CD8-positive, alpha-beta memory T cell (primary cell): Measurements from ENCODE around the gene SAMD13. TPM values are rescaled to one million over a fixed set of nuclear protein-coding genes. Genes with fewer than 3 reads are reported as not detected.
A peak's percentile ranks its signal among the peaks of the same experiment; 100 is the strongest.

Source experiments
- CTCF ChIA-PET: fragments of 350-600 bp; sonication (Branson Sonifier 250); formaldehyde crosslinking; loops from one replicate; lab custom pipeline; 2021; ENCODE audit warnings: antibody characterized with exemption; lab: Charles Lee
- POLR2A ChIA-PET: fragments of 350-600 bp; sonication (Branson Sonifier 250); formaldehyde crosslinking; loops from one replicate; lab custom pipeline; 2021; ENCODE audit warnings: antibody characterized with exemption; lab: Charles Lee
- DNase-seq, 5 donors: peaks; one replicate each; pipeline versions ENCODE4 v3.0.0 to v3.0.0-alpha.2; 2020 to 2022; ENCODE audit warnings: mixed read lengths in 1 of 5
- H3K27ac ChIP-seq: one replicate; pipeline ENCODE4 v1.7.0; 2013; ENCODE audit warnings: low read depth, mild to moderate bottlenecking, low read length, moderate library complexity
- H3K27me3 ChIP-seq: 2 replicates; pipeline ENCODE4 v1.7.0; 2013; ENCODE audit warnings: low read length, mild to moderate bottlenecking; ENCODE audit not compliant: insufficient read depth, poor library complexity, severe bottlenecking
- H3K36me3 ChIP-seq: 2 replicates; pipeline ENCODE4 v1.7.0; 2013; ENCODE audit warnings: mild to moderate bottlenecking, low read length, moderate library complexity; ENCODE audit not compliant: insufficient read depth
- H3K4me1 ChIP-seq: 2 replicates; pipeline ENCODE4 v1.7.0; 2013; ENCODE audit warnings: mild to moderate bottlenecking, low read length, moderate library complexity; ENCODE audit not compliant: insufficient read depth
- H3K4me3 ChIP-seq: 2 replicates; pipeline ENCODE4 v1.7.0; 2013; ENCODE audit warnings: mild to moderate bottlenecking, low read length
- H3K9me3 ChIP-seq: 2 replicates; pipeline ENCODE4 v1.7.0; 2013; ENCODE audit warnings: mild to moderate bottlenecking, low read length
- H3K27ac Mint-ChIP-seq, 8 donors: one replicate each; pipeline ENCODE4 v1.8.0; 2020 to 2021; ENCODE audit warnings: mixed read lengths in 8 of 8, mild to moderate bottlenecking in 6 of 8, inconsistent platforms in 3 of 8, moderate library complexity in 3 of 8
- H3K27me3 Mint-ChIP-seq, 2 donors: one replicate each; pipeline ENCODE4 v1.8.0; 2020 to 2021; ENCODE audit warnings: mixed read lengths in 2 of 2, mild to moderate bottlenecking in 1 of 2, moderate library complexity in 1 of 2
- H3K36me3 Mint-ChIP-seq, 3 donors: one replicate each; pipeline ENCODE4 v1.8.0; 2020 to 2021; ENCODE audit warnings: mixed read lengths in 3 of 3, inconsistent platforms in 1 of 3, mild to moderate bottlenecking in 1 of 3
- H3K4me1 Mint-ChIP-seq, 3 donors: one replicate each; pipeline ENCODE4 v1.8.0; 2020 to 2021; ENCODE audit warnings: mixed read lengths in 3 of 3, inconsistent platforms in 1 of 3, mild to moderate bottlenecking in 1 of 3
- H3K4me3 Mint-ChIP-seq, 7 donors: one replicate each; pipeline ENCODE4 v1.8.0; 2020 to 2021; ENCODE audit warnings: mixed read lengths in 7 of 7, mild to moderate bottlenecking in 6 of 7, moderate library complexity in 4 of 7, inconsistent platforms in 2 of 7
- H3K9me3 Mint-ChIP-seq, 5 donors: one replicate each; pipeline ENCODE4 v1.8.0; 2020 to 2022; ENCODE audit warnings: mixed read lengths in 5 of 5, mild to moderate bottlenecking in 3 of 5, moderate library complexity in 2 of 5, inconsistent platforms in 1 of 5
- polyA plus RNA-seq: library from polyadenylated mRNA; unstranded; fragments of 300-500 nt; fragmentation: Illumina TruSeq; gene quantifications from one replicate; pipeline ENCODE4 v1.2.3, GENCODE V29; 2021
- total RNA-seq, 2 experiments: library from RNA; stranded (reverse); gene quantifications; one replicate each; pipeline ENCODE4 v1.2.3, GENCODE V29; 2021

Gene SAMD13
- total and polyA plus RNA-seq, 3 experiments from 2014 or later = 0.35 to 0.48 (median 0.39) TPM

- ChIA-PET CTCF (no interaction called here), POLR2A (no interaction called here)
- H3K4me1 Mint-ChIP-seq = peaks cover under 1 to 2% (median 1%) of the 10 kb centered on the region in 3 donors
These were observed 69.4 kb downstream of the SAMD13 start for GRCh38 chr1:84370831-84371394.

GRCh38 chr1:84373436-84374141 is 72.1 kb downstream of the SAMD13 start:
- H3K4me1 ChIP-seq = no peaks in the 10 kb centered on the region
- CTCF ChIA-PET = no interaction called here
- POLR2A ChIA-PET = no interaction called here
- H3K4me1 Mint-ChIP-seq = no peaks in the 10 kb centered on the region
- H3K27ac ChIP-seq = no peak overlapping the region
- H3K36me3 Mint-ChIP-seq = no peaks in the 10 kb centered on the region
- no peaks in the 10 kb centered on the region for H3K27me3 Mint-ChIP-seq
- no peak overlapping the region for H3K4me3 Mint-ChIP-seq
- no peak for DNase-seq
- H3K27me3 ChIP-seq = no peaks in the 10 kb centered on the region
- no peaks in the 10 kb centered on the region for H3K9me3 ChIP-seq
- no peak overlapping the region for H3K4me3 ChIP-seq
- H3K27ac Mint-ChIP-seq = no peak overlapping the region
- H3K36me3 ChIP-seq = no peaks in the 10 kb centered on the region
- no peaks in the 10 kb centered on the region for H3K9me3 Mint-ChIP-seq

More at GRCh38 chr1:84370831-84371394, 69.4 kb downstream of the SAMD13 start:
- no peaks in the 10 kb centered on the region for H3K27me3 ChIP-seq
- Mint-ChIP-seq H3K27ac (peak overlapping the region in 1 of 8 donors; percentile 34), H3K36me3 (no peaks in the 10 kb centered on the region), H3K9me3 (no peaks in the 10 kb centered on the region), H3K4me3 (no peak overlapping the region), H3K27me3 (no peaks in the 10 kb centered on the region)
- H3K4me1 ChIP-seq = no peaks in the 10 kb centered on the region
- H3K36me3 ChIP-seq = no peaks in the 10 kb centered on the region
- no peak overlapping the region for H3K4me3 ChIP-seq
- no peak for DNase-seq
- no peaks in the 10 kb centered on the region for H3K9me3 ChIP-seq
- no peak overlapping the region for H3K27ac ChIP-seq

DNA sequence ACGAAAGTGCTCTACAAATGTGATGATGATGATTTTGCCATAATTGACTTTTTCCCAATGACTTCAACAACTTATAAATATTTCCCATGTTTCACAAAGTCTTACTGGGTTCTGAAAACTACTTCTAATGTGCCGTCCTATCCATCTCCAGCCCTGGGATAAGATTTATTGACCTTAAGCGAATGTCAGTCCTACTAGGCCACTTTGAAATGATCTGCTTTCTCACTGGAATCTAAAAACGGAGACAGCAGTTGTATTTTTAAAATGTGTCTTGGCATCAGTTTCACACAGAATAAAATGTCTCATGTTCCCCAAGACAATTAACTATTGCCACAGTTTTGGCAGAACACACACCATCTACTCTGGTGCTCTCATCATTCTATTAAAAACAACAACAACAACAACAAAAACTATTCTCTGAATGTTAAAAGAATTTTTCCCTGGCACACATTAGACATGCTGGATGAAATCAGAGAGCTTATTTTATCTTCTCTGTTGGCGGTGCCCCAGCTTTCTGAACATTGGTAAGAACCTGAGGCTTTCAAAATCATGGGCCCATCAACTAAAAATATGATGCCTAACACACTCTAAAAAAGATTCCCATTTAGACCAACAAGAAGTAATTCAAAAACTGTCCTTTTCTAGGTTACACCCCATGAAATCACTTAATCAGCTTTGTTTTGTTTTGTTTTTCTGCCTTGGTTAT is 73.6 kb downstream of the SAMD13 start:
- H3K36me3 ChIP-seq = no peaks in the 10 kb centered on the region
- Mint-ChIP-seq H3K9me3 (no peaks in the 10 kb centered on the region), H3K4me1 (no peaks in the 10 kb centered on the region), H3K36me3 (no peaks in the 10 kb centered on the region), H3K4me3 (no peak overlapping the region), H3K27me3 (no peaks in the 10 kb centered on the region), H3K27ac (no peak overlapping the region)
- H3K4me3 ChIP-seq = no peak overlapping the region
- no peaks in the 10 kb centered on the region for H3K4me1 ChIP-seq
- H3K9me3 ChIP-seq = no peaks in the 10 kb centered on the region
- ChIA-PET CTCF (no interaction called here), POLR2A (no interaction called here)
- H3K27me3 ChIP-seq = no peaks in the 10 kb centered on the region
- DNase-seq = no peak
- H3K27ac ChIP-seq = no peak overlapping the region

GRCh38 chr1:84376000-84376910 is 74.7 kb downstream of the SAMD13 start:
- POLR2A ChIA-PET = no interaction called here
- Histone ChIP-seq H3K36me3 (no peaks in the 10 kb centered on the region), H3K4me3 (no peak overlapping the region), H3K9me3 (no peaks in the 10 kb centered on the region), H3K27me3 (no peaks in the 10 kb centered on the region), H3K27ac (no peak overlapping the region), H3K4me1 (no peaks in the 10 kb centered on the region)
- Mint-ChIP-seq H3K4me3 (no peak overlapping the region), H3K9me3 (no peaks in the 10 kb centered on the region), H3K4me1 (no peaks in the 10 kb centered on the region), H3K27ac (no peak overlapping the region), H3K36me3 (no peaks in the 10 kb centered on the region), H3K27me3 (no peaks in the 10 kb centered on the region)
- CTCF ChIA-PET = interaction anchor here (0.9 kb wide), 1 partner anchor 21 kb away, joined by 3 read pairs; no protein-coding TSS in a partner anchor
- DNase-seq = no peak

GRCh38 chr1:84377480-84378095 is 76.1 kb downstream of the SAMD13 start:
- Mint-ChIP-seq H3K9me3 (no peaks in the 10 kb centered on the region), H3K36me3 (no peaks in the 10 kb centered on the region), H3K27ac (no peak overlapping the region), H3K4me3 (no peak overlapping the region), H3K27me3 (peaks cover 0 to 4% of the 10 kb centered on the region in 2 donors), H3K4me1 (no peaks in the 10 kb centered on the region)
- Histone ChIP-seq H3K9me3 (no peaks in the 10 kb centered on the region), H3K4me1 (no peaks in the 10 kb centered on the region), H3K27me3 (no peaks in the 10 kb centered on the region), H3K36me3 (no peaks in the 10 kb centered on the region), H3K4me3 (no peak overlapping the region), H3K27ac (no peak overlapping the region)
- CTCF ChIA-PET = interaction anchor here (1.3 kb wide), 1 partner anchor 13 kb away, joined by 5 read pairs; no protein-coding TSS in a partner anchor
- no peak for DNase-seq
- POLR2A ChIA-PET = no interaction called here

DNA sequence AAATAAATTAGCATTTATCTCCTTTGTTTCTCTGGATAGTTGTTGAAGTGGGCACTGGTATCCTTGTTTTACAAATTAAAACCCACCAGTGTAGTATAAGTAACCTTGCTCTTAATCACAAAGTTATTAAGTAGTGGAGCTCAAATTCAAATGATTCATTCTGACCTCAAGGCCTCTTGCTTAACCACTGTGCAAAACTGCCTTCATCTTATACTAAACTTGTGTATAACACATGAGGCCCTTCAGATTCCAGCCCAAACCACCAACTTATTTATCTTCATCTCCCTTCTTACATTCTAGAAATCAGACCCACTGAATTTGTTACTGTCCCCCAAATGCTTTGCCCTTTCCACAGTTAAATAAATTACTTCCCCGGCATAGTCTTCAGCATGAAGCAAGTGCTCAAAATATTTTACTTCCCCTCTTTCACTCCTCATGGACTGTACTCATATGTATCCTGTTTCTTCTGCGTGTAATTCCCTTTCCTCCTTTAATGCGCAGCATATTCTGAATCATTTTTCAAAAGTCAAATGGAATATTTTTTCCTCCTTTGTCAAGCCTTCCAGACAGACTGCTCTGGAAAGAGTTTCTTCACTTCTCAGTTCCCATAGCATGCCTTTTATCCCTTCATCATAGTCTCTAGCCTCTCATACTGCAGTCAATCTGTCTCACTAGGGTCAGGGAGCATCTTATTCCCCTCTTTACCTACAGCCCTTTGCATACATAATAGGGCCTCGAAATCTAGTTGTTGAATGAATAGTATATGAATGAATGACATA is 77.8 kb downstream of the SAMD13 start:
- CTCF ChIA-PET = interaction anchor here (1.3 kb wide), 1 partner anchor 11 kb away, joined by 5 read pairs; no protein-coding TSS in a partner anchor
- no peaks in the 10 kb centered on the region for H3K4me1 ChIP-seq
- Mint-ChIP-seq H3K27me3 (peaks cover 0 to 10% of the 10 kb centered on the region in 2 donors), H3K4me1 (no peaks in the 10 kb centered on the region), H3K36me3 (no peaks in the 10 kb centered on the region), H3K27ac (no peak overlapping the region), H3K9me3 (no peaks in the 10 kb centered on the region), H3K4me3 (no peak overlapping the region)
- H3K9me3 ChIP-seq = no peaks in the 10 kb centered on the region
- POLR2A ChIA-PET = no interaction called here
- H3K36me3 ChIP-seq = no peaks in the 10 kb centered on the region
- H3K27me3 ChIP-seq = no peaks in the 10 kb centered on the region
- H3K27ac ChIP-seq = no peak overlapping the region
- no peak overlapping the region for H3K4me3 ChIP-seq
- no peak for DNase-seq

DNA sequence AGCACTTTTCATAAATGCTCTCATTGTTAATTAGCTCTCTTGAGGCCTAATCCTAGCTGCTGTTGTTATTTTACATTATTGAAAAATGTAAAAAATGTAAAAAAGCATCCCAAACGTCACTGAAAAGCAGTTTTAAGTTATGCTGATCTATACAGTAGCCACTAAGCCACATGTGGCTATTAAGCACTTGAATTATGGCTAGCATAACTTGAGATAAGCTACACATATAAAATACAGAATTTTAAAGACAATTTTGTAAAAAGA is 78.3 kb downstream of the SAMD13 start:
- DNase-seq = no peak
- Mint-ChIP-seq H3K4me3 (no peak overlapping the region), H3K4me1 (no peaks in the 10 kb centered on the region), H3K36me3 (no peaks in the 10 kb centered on the region), H3K27me3 (peaks cover 0 to 10% of the 10 kb centered on the region in 2 donors), H3K27ac (no peak overlapping the region), H3K9me3 (no peaks in the 10 kb centered on the region)
- Histone ChIP-seq H3K9me3 (no peaks in the 10 kb centered on the region), H3K4me3 (no peak overlapping the region), H3K27ac (no peak overlapping the region), H3K4me1 (no peaks in the 10 kb centered on the region), H3K27me3 (no peaks in the 10 kb centered on the region), H3K36me3 (no peaks in the 10 kb centered on the region)
- POLR2A ChIA-PET = no interaction called here
- CTCF ChIA-PET = no interaction called here
